ENCODE measurements around the gene POU2F1.

DNA sequence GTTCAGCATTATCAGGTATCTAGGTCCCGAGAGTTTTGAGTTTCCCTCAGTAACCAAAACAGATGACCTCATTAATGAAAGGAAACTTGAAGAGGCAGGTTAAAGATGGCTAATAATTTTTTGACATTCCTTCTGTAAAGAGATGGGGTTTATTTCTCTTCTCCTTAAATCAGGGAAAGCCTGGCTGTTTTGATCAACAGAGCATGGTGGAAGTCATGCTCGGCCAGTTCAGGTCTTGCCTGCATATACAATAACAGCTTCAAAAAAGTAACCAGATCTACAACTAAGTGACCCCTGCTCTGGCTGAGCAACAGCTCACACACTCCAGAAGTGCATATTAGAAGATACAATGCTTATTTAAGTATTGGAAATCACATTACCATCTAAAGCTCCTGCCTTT lies 36.6 kb upstream of the POU2F1 start:
- TF ChIP-seq EP300 (conservative IDR thresholded peaks at IDR 0.05; ENCODE audit: poor library complexity, severe bottlenecking) (no peak), SMC3 (conservative IDR thresholded peaks at IDR 0.05; ENCODE audit: poor library complexity) (no peak)
- TF ChIP-seq, protein P1, sequence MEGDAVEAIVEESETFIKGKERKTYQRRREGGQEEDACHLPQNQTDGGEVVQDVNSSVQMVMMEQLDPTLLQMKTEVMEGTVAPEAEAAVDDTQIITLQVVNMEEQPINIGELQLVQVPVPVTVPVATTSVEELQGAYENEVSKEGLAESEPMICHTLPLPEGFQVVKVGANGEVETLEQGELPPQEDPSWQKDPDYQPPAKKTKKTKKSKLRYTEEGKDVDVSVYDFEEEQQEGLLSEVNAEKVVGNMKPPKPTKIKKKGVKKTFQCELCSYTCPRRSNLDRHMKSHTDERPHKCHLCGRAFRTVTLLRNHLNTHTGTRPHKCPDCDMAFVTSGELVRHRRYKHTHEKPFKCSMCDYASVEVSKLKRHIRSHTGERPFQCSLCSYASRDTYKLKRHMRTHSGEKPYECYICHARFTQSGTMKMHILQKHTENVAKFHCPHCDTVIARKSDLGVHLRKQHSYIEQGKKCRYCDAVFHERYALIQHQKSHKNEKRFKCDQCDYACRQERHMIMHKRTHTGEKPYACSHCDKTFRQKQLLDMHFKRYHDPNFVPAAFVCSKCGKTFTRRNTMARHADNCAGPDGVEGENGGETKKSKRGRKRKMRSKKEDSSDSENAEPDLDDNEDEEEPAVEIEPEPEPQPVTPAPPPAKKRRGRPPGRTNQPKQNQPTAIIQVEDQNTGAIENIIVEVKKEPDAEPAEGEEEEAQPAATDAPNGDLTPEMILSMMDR (IDR thresholded peaks at IDR 0.05; ENCODE audit: poor library complexity, severe bottlenecking): no peak
